GM10266 (cell line): ENCODE data around the gene LPA.
"Not testable (repeated sequence)": the region's sequence is repeated elsewhere in the genome, so short reads cannot be mapped to it uniquely, and the experiment has no call there.

Source experiments
- DNase-seq: peaks from one replicate; pipeline ENCODE4 v3.0.0; 2012; ENCODE audit errors: extremely low spot score
- TF ChIP-seq, protein P1 (sequence below): IDR thresholded peaks from 2 replicates; pipeline ENCODE4 v1.5.1; 2012; ENCODE audit warnings: mild to moderate bottlenecking, low read depth; ENCODE audit not compliant: control insufficient read depth, insufficient read depth; ENCODE audit errors: missing control alignments

LPA gene

GRCh38 chr6:160586374-160586773 is 77.7 kb downstream of the LPA start:
- TF ChIP-seq, protein P1, sequence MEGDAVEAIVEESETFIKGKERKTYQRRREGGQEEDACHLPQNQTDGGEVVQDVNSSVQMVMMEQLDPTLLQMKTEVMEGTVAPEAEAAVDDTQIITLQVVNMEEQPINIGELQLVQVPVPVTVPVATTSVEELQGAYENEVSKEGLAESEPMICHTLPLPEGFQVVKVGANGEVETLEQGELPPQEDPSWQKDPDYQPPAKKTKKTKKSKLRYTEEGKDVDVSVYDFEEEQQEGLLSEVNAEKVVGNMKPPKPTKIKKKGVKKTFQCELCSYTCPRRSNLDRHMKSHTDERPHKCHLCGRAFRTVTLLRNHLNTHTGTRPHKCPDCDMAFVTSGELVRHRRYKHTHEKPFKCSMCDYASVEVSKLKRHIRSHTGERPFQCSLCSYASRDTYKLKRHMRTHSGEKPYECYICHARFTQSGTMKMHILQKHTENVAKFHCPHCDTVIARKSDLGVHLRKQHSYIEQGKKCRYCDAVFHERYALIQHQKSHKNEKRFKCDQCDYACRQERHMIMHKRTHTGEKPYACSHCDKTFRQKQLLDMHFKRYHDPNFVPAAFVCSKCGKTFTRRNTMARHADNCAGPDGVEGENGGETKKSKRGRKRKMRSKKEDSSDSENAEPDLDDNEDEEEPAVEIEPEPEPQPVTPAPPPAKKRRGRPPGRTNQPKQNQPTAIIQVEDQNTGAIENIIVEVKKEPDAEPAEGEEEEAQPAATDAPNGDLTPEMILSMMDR: no peak
- DNase-seq: no peak

DNA sequence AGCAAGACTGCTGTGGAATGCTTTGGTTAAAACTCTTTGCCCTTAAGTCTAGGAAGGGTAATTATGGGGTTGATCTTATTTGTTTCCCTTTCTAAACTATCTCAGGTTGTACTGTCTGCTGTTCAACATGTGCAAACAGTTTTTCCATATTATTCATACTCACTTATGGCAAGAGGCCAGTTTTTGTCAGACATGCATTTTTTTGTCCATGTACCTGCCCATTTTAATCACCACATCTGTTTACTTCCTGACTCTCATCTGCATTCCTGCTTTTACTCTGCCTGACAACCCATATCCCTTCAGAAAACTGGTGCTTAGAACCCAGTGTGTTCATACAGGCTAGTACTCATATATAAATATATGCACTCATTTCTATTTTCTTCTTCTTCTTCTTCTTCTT is 80.3 kb downstream of the LPA start:
- TF ChIP-seq, protein P1: no peak
- no peak for DNase-seq

DNA sequence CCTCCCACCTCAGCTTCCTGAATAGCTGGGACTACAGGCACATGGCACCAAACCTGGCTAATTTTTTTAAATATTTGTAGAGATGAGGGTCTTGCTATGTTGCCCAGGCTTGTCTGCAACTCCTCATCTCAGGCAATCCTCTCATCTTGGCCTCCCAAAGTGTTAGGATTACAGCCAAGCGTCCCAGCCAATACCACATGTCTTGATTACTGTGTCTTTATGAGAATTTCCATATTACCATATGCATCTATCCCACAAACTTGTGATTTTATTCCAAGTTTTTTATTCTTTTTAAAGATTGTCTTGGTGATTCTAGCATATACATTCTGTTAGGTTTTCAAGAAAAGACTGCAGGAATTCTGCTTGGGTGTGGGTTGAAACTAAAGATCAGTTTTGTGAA is 82.7 kb downstream of the LPA start:
- TF ChIP-seq, protein P1: no peak
- no peak for DNase-seq

- not testable (repeated sequence) for DNase-seq
Observed at GRCh38 chr6:160578515-160578914, 85.6 kb downstream of the LPA start.

DNA sequence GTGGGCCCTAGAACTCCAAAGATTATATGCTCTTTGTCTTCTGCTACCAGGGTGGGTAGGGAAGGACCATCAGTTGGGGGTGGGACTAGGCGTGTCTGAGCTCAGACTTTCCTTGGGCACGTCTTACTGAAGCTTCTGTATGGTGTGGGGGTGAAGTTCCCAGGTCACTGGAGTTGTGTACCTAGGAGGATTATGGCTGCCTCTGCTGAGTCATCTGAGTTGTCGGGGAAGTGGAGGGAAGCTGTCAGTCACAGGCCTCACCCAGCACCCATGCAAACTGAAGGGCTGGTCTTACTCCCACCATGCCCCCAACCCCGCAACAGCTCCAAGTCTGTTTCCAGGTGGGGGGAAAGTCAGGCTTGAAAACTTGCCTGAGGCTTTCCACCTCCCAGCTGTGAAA is 90.1 kb downstream of the LPA start:
- TF ChIP-seq, protein P1: no peak
- DNase-seq: no peak

GRCh38 chr6:160571201-160571600 is 92.9 kb downstream of the LPA start:
- DNase-seq: not testable (repeated sequence)

DNA sequence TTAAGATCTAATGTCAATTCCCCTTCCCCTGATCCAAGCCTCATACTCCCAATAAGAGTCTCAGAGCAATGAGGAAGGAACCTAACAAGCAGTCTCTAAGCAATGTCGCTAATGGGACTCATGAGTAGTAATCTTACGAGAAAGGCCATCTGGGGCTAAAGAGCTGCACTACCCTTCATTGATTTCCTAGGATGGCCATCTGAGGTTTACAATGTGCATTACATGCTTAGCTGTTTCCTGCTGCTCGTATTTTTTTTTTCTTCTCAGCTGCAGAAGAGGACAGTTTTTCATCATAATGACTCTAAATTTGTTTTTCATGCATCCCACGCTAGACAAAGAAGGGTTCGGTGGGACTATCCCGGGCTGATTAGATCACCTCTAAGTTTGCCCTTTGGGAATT is 119.3 kb downstream of the LPA start:
- TF ChIP-seq, protein P1: no peak
- no peak for DNase-seq

DNA sequence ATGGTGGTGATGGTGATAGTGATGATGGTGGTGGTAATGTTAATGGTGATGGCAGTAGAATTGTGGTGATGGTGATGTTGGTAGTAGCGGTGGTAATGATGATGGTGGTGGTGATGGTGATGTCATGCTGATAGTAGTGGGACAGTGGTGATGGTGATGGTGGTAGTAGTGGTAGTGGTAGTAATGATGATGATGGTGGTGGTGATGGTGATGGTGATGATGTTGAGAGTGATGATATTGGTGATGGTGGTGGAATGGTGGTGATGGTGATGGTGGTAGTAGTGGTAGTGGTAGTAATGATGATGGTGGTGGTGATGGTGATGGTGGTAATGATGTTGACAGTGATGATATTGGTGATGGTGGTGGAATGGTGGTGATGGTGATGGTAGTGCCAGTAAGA is 128.8 kb downstream of the LPA start:
- no peak for DNase-seq
- TF ChIP-seq, protein P1: no peak
